Hepatocyte (in vitro differentiated cells): ENCODE results near the gene PLEKHA7.

Experiments
- CTCF ChIP-seq: fragments of 200-600 bp; sonication (generic); IDR thresholded peaks from 2 replicates; pipeline ENCODE4 v1.5.1; 2016; ENCODE audit warnings: antibody characterized with exemption, mild to moderate bottlenecking; ENCODE audit not compliant: poor library complexity
- EZH2 ChIP-seq: fragments of 200-600 bp; sonication (generic); IDR thresholded peaks from 2 replicates; pipeline ENCODE4 v1.6.1; 2016; ENCODE audit warnings: antibody characterized with exemption, mild to moderate bottlenecking, borderline replicate concordance
- EZH2phosphoT487 ChIP-seq: fragments of 200-600 bp; sonication (generic); IDR thresholded peaks from one replicate; pipeline ENCODE4 v1.6.1; 2018; ENCODE audit warnings: antibody characterized with exemption, mild to moderate bottlenecking, low read depth, moderate library complexity; ENCODE audit not compliant: unreplicated experiment, severe bottlenecking

GRCh38 chr11:16893456-16894066, 120.7 kb downstream of the PLEKHA7 start:
- TF ChIP-seq CTCF (no peak), EZH2 (no peak), EZH2phosphoT487 (no peak)
